Measurements from ENCODE around the gene DDAH1. TPM values are rescaled to one million over a fixed set of nuclear protein-coding genes. Genes with fewer than 3 reads are reported as not detected.
A peak's percentile ranks its signal among the peaks of the same experiment; 100 is the strongest.

The DDAH1 gene
- total and polyA plus RNA-seq, 11 donors = 5.7 to 33.9 (median 16.1) TPM

DNA sequence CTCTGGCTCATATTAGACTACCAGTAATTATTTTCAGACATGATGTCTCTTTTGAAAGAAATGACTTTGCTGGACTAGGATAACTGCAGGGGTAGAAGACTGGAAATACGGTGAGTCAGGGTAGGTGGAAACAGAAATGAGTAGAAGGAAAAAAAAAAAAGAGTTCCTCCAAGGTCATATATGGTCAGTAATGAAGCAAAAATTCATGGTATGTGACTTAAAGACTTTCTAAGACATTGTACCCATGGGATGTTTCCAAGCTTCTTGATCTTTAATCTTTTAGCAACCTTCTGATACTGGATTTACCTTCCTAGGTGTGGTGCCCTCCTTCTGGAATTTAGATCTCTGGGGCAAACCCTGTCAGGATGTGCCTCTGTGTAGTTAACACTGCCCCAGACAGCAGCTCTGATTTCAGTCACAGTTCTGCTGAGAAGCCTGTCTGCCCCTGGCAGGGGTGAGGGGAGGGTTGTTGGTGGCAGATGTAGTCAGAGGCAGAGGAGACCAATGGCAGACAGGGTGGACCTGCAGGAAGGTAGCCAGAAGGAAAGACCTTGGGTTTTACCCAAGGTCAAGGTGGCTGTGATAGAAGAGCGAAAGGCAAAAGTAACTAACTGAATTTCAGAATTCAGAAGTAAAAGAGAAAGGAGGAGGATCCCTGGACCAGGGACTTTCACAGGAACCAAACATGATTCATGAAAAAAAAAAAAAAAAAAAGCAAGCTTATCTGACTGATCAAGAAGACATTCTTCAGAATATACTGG, 144.4 kb downstream of the DDAH1 start:
- H3K4me3 ChIP-seq = no peak overlapping the region
- 67 to 83% (median 77%) methylated on average over 2 of the region's 2 CpGs for WGBS, 4 donors
- intact Hi-C loops (cut with DNase I) = no loop called here
- no peaks in the 10 kb centered on the region for H3K27me3 ChIP-seq
- TF ChIP-seq, protein P1, sequence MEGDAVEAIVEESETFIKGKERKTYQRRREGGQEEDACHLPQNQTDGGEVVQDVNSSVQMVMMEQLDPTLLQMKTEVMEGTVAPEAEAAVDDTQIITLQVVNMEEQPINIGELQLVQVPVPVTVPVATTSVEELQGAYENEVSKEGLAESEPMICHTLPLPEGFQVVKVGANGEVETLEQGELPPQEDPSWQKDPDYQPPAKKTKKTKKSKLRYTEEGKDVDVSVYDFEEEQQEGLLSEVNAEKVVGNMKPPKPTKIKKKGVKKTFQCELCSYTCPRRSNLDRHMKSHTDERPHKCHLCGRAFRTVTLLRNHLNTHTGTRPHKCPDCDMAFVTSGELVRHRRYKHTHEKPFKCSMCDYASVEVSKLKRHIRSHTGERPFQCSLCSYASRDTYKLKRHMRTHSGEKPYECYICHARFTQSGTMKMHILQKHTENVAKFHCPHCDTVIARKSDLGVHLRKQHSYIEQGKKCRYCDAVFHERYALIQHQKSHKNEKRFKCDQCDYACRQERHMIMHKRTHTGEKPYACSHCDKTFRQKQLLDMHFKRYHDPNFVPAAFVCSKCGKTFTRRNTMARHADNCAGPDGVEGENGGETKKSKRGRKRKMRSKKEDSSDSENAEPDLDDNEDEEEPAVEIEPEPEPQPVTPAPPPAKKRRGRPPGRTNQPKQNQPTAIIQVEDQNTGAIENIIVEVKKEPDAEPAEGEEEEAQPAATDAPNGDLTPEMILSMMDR (IDR thresholded peaks at IDR 0.05) = no peak
- TF ChIP-seq POLR2A (IDR thresholded peaks at IDR 0.05) = no peak
- peak overlapping the region in 6 of 12 donors; percentile 3 to 52 (median 26) for H3K27ac ChIP-seq
- ATAC-seq (no peak), DNase-seq (no peak)
- no peaks in the 10 kb centered on the region for H3K9me3 ChIP-seq
- H3K36me3 ChIP-seq = peaks cover 0 to 7% (median 0%) of the 10 kb centered on the region in 9 donors
- peaks cover 0 to 39% (median 8%) of the 10 kb centered on the region in 12 donors for H3K4me1 ChIP-seq

DNA sequence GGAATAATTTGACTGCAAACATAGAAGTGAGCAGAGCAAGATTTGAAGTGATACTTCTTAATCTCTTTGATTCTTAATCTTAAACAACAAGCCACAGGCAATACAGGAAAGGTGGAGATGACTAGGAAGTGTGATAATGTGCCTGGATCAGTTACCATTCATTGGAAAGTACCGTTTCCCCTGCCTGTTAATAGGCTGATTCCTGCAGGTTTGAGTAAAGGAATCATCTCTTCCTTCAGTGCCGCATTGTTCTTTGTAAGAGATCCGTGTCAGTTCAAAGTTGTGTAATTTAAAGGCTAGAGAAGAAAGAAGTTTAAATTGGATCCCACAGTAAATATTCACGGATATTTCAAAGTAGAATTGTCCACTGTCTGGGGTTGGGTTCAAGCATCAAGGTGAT, 145.0 kb downstream of the DDAH1 start:
- Histone ChIP-seq H3K36me3 (peaks cover 0 to 7% (median 0%) of the 10 kb centered on the region in 9 donors), H3K4me3 (no peak overlapping the region), H3K27me3 (no peaks in the 10 kb centered on the region), H3K9me3 (no peaks in the 10 kb centered on the region), H3K4me1 (peaks cover 0 to 42% (median 9%) of the 10 kb centered on the region in 12 donors), H3K27ac (peak overlapping the region in 5 of 12 donors; percentile 3 to 52 (median 17))
- ATAC-seq = no peak
- 66 to 81% (median 72%) methylated on average over 4 of the region's 4 CpGs for WGBS, 4 donors
- DNase-seq = no peak
- no peak for TF ChIP-seq POLR2A (IDR thresholded peaks at IDR 0.05)
- TF ChIP-seq, protein P1 (IDR thresholded peaks at IDR 0.05) = no peak
- intact Hi-C loops (cut with DNase I) = no loop called here

DNA sequence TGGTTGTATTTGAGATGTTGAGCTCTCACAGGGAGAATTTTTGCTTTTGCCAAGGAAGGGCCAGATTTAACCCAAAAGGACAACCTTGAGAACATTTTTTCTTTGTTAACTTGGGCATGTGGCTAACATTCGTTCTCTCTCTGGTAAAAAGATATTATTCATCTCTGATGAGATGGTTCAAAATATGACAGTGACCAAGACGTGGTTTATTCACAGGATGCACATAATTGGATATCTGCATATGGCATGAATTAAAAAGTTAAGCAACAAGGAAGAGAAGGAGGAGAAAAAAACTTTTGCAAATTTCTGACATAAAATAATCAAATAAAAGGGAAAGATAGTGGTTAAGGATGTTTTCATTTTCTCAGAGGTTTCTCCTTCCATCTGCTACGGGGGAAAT, 145.5 kb downstream of the DDAH1 start:
- no peak for DNase-seq

DNA sequence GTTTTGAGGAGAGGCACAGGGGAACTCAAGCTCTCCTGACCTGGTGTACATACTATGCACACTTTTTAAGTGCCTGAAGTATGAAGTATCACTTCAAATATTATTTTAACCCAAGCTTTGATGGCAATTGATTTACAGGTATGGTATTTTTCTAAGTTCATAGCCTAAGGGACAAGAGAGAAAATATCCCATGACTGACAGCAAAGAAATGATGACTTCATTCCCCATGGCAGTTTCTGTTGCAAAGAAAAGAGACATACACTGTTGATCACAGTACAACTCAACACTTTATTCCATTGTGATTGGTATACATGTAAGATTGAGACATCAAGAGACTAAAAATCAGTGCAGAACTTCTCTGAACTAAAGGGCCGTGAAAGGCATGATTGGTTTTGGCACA, 146.7 kb downstream of the DDAH1 start:
- Histone ChIP-seq H3K4me3 (no peak overlapping the region), H3K27ac (no peak overlapping the region), H3K36me3 (peaks cover 0 to 7% (median 0%) of the 10 kb centered on the region in 9 donors), H3K27me3 (no peaks in the 10 kb centered on the region), H3K4me1 (peaks cover 0 to 51% (median 23%) of the 10 kb centered on the region in 12 donors), H3K9me3 (no peaks in the 10 kb centered on the region)
- intact Hi-C loops (cut with DNase I) = no loop called here
- DNase-seq = no peak
- 77 to 88% (median 85%) methylated on average over 1 of the region's 1 CpG for WGBS, 4 donors
- no peak for ATAC-seq
- TF ChIP-seq, protein P1 (IDR thresholded peaks at IDR 0.05) = no peak
- no peak for TF ChIP-seq POLR2A (IDR thresholded peaks at IDR 0.05)

More for the DNA sequence above, 145.5 kb downstream of the DDAH1 start:
- no peak overlapping the region for H3K4me3 ChIP-seq
- H3K4me1 ChIP-seq = peaks cover 0 to 45% (median 13%) of the 10 kb centered on the region in 12 donors
- no peaks in the 10 kb centered on the region for H3K27me3 ChIP-seq
- no peaks in the 10 kb centered on the region for H3K9me3 ChIP-seq
- intact Hi-C loops (cut with DNase I) = no loop called here
- TF ChIP-seq, protein P1 (IDR thresholded peaks at IDR 0.05) = no peak
- peaks cover 0 to 7% (median 0%) of the 10 kb centered on the region in 9 donors for H3K36me3 ChIP-seq
- no peak overlapping the region for H3K27ac ChIP-seq
- WGBS, 4 donors = 79 to 89% (median 83%) methylated on average over 3 of the region's 3 CpGs
- no peak for ATAC-seq

Measured in heart left ventricle (tissue), 16 donors.